ENCODE results near the gene RNF126.

The RNF126 gene

GRCh38 chr19:664913-665443 lies 2.0 kb upstream of the RNF126 start:
- peak; percentile 95 for TF ChIP-seq CTCF (IDR thresholded peaks at IDR 0.05; ENCODE audit: extremely low read depth, missing control alignments)
- peak; percentile 91 for DNase-seq (ENCODE audit: low spot score)

- DNase-seq (ENCODE audit: low spot score) = no peak
- TF ChIP-seq CTCF (IDR thresholded peaks at IDR 0.05; ENCODE audit: extremely low read depth, missing control alignments) = no peak
Observed at GRCh38 chr19:663682-664117, 686 bp upstream of the RNF126 start.

GRCh38 chr19:662207-662961 lies 630 bp downstream of the RNF126 start:
- TF ChIP-seq CTCF (IDR thresholded peaks at IDR 0.05; ENCODE audit: extremely low read depth, missing control alignments) = no peak
- peak; percentile 87 for DNase-seq (ENCODE audit: low spot score)

- peak; percentile 91 for DNase-seq (ENCODE audit: low spot score)
- TF ChIP-seq CTCF (IDR thresholded peaks at IDR 0.05; ENCODE audit: extremely low read depth, missing control alignments) = no peak
Observed at GRCh38 chr19:661427-662196, 1.4 kb downstream of the RNF126 start.

GRCh38 chr19:660793-661426 lies 2.1 kb downstream of the RNF126 start:
- no peak for TF ChIP-seq CTCF (IDR thresholded peaks at IDR 0.05; ENCODE audit: extremely low read depth, missing control alignments)
- DNase-seq (ENCODE audit: low spot score) = no peak

- DNase-seq (ENCODE audit: low spot score) = no peak
- TF ChIP-seq CTCF (IDR thresholded peaks at IDR 0.05; ENCODE audit: extremely low read depth, missing control alignments) = no peak
Observed at GRCh38 chr19:658916-659839, 3.8 kb downstream of the RNF126 start.

Data from GM20000 (cell line).